ENCODE data around the gene NRAP.

- TF ChIP-seq EZH2 (IDR thresholded peaks at IDR 0.05; ENCODE audit: borderline replicate concordance) (no peak), EZH2phosphoT487 (IDR thresholded peaks at IDR 0.05; ENCODE audit: low read depth, severe bottlenecking, unreplicated experiment) (no peak)
- TF ChIP-seq, protein P1, sequence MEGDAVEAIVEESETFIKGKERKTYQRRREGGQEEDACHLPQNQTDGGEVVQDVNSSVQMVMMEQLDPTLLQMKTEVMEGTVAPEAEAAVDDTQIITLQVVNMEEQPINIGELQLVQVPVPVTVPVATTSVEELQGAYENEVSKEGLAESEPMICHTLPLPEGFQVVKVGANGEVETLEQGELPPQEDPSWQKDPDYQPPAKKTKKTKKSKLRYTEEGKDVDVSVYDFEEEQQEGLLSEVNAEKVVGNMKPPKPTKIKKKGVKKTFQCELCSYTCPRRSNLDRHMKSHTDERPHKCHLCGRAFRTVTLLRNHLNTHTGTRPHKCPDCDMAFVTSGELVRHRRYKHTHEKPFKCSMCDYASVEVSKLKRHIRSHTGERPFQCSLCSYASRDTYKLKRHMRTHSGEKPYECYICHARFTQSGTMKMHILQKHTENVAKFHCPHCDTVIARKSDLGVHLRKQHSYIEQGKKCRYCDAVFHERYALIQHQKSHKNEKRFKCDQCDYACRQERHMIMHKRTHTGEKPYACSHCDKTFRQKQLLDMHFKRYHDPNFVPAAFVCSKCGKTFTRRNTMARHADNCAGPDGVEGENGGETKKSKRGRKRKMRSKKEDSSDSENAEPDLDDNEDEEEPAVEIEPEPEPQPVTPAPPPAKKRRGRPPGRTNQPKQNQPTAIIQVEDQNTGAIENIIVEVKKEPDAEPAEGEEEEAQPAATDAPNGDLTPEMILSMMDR (IDR thresholded peaks at IDR 0.05; ENCODE audit: poor library complexity), result no peak
These were observed 36.0 kb downstream of the NRAP start for GRCh38 chr10:113627836-113628235.

All from hepatocyte (in vitro differentiated cells).